Immature natural killer cell (primary cell): ENCODE data around the gene RPL36. TPM values are rescaled to one million over a fixed set of nuclear protein-coding genes. Genes with fewer than 3 reads are reported as not detected.

Experiments used
- polyA plus RNA-seq, 3 donors: library from polyadenylated mRNA; unstranded; fragments of 300-500 nt; fragmentation: Illumina TruSeq; gene quantifications; one replicate each; pipeline ENCODE4 v1.2.3, GENCODE V29; 2021

The RPL36 gene
- polyA plus RNA-seq, 3 donors from 2014 or later = 550 to 1,524 (median 935) TPM

Other genes starting within 250 kb of the RPL36 start
- gene ZNRF4, start 234.9 kb upstream of the RPL36 start, polyA plus RNA-seq = not detected
- gene TINCR, start 122.3 kb upstream of the RPL36 start, polyA plus RNA-seq = under 1 TPM in 1 of 3 donors, not detected in 2; 0.06 TPM
- gene SAFB2, start 67.5 kb upstream of the RPL36 start, polyA plus RNA-seq = 10 to 100 TPM; 12.8 to 43.4 (median 19.6) TPM
- gene SAFB, start 67.2 kb upstream of the RPL36 start, polyA plus RNA-seq = 100 to 1,000 TPM in 1 of 3 donors, 10 to 100 TPM in 1, 1 to 10 TPM in 1; 6.4 to 103 (median 29.6) TPM
- 100 to 1,000 TPM in 1 of 3 donors, 10 to 100 TPM in 2; 85.1 to 134 (median 98.2) TPM for gene MICOS13, start 9.8 kb upstream of the RPL36 start, polyA plus RNA-seq
- 1 to 10 TPM; 2.0 to 3.1 (median 2.5) TPM for gene HSD11B1L, start 9.3 kb upstream of the RPL36 start, polyA plus RNA-seq
- gene LONP1, start 29.9 kb downstream of the RPL36 start, polyA plus RNA-seq = 10 to 100 TPM in 2 of 3 donors, 1 to 10 TPM in 1; 8.4 to 24.2 (median 11.3) TPM
- gene CATSPERD, start 30.3 kb downstream of the RPL36 start, polyA plus RNA-seq = not detected
- gene PRR22, start 94.5 kb downstream of the RPL36 start, polyA plus RNA-seq = not detected
- gene DUS3L, start 100.9 kb downstream of the RPL36 start, polyA plus RNA-seq = 10 to 100 TPM; 21.2 to 42.5 (median 33.4) TPM
- under 1 TPM in 1 of 3 donors, not detected in 2; 0.56 TPM for gene NRTN, start 114.8 kb downstream of the RPL36 start, polyA plus RNA-seq
- gene FUT6, start 149.4 kb downstream of the RPL36 start, polyA plus RNA-seq = not detected
- gene FUT3, start 161.2 kb downstream of the RPL36 start, polyA plus RNA-seq = not detected
- gene FUT5, start 180.2 kb downstream of the RPL36 start, polyA plus RNA-seq = not detected
- 100 to 1,000 TPM; 329 to 666 (median 378) TPM for gene NDUFA11, start 213.5 kb downstream of the RPL36 start, polyA plus RNA-seq
- gene VMAC, start 214.6 kb downstream of the RPL36 start, polyA plus RNA-seq = 1 to 10 TPM; 2.2 to 6.5 (median 5.2) TPM
- 1 to 10 TPM in 2 of 3 donors, under 1 TPM in 1; 0.32 to 4.1 (median 2.2) TPM for gene CAPS, start 224.0 kb downstream of the RPL36 start, polyA plus RNA-seq